ENCODE measurements around the gene PCK2. TPM values are rescaled to one million over a fixed set of nuclear protein-coding genes. Genes with fewer than 3 reads are reported as not detected.

The PCK2 gene
- total RNA-seq, 6 experiments from 2014 or later: 19.9 to 27.6 (median 24.0) TPM

DNA sequence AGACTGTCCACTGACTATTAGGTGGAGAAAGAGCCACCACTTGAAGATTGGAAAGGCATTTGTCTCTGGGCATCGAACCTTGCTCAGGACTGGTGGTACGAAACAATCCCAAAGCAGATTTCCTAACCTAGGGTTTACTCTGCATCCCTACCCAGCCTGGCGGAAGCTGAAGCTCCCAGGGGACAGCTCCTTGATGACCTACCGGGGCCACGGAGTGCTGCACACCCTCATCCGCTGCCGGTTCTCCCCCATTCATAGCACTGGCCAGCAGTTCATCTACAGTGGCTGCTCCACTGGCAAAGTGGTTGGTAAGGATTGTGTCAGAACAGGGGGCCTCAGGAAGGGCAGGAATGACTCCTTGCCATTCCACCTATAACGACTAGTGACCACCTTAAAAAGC lies 27.1 kb downstream of the PCK2 start:
- Mint-ChIP-seq H3K4me3 (no peak overlapping the region), H3K27me3 (ENCODE audit: insufficient read depth) (no peaks in the 10 kb centered on the region; the same call in 1 of the 2 replicates), H3K9me3 (no peaks in the 10 kb centered on the region), H3K4me1 (ENCODE audit: low read depth) (peaks cover 5% of the 10 kb centered on the region), H3K36me3 (ENCODE audit: low read depth) (0 out of 2 replicates have a peak, but pooled peaks cover 6% of the 10 kb centered on the region), H3K27ac (no peak overlapping the region)
- DNase-seq: no peak
- TF ChIP-seq, protein P1, sequence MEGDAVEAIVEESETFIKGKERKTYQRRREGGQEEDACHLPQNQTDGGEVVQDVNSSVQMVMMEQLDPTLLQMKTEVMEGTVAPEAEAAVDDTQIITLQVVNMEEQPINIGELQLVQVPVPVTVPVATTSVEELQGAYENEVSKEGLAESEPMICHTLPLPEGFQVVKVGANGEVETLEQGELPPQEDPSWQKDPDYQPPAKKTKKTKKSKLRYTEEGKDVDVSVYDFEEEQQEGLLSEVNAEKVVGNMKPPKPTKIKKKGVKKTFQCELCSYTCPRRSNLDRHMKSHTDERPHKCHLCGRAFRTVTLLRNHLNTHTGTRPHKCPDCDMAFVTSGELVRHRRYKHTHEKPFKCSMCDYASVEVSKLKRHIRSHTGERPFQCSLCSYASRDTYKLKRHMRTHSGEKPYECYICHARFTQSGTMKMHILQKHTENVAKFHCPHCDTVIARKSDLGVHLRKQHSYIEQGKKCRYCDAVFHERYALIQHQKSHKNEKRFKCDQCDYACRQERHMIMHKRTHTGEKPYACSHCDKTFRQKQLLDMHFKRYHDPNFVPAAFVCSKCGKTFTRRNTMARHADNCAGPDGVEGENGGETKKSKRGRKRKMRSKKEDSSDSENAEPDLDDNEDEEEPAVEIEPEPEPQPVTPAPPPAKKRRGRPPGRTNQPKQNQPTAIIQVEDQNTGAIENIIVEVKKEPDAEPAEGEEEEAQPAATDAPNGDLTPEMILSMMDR (IDR thresholded peaks at IDR 0.05): no peak

DNA sequence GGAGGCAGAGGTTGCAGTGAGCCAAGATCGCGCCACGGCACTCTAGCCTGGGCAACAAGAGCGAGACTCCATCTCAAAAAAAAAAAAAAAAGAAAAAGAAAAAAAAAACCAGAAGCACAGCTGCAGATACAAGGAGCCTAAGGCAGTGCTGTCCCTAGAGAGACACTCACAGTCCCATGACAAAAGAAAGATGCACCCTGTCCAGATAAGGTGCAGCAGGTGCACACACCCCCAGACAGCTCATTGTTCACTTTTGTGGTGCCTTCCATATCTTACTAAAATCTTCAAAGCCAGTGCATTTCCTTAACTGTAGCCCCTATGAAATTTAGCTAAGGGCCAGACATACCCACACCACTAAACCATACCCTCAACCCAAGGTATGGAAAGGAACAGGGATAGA lies 28.3 kb downstream of the PCK2 start:
- Mint-ChIP-seq H3K4me1 (ENCODE audit: low read depth) (no peaks in the 10 kb centered on the region), H3K27me3 (ENCODE audit: insufficient read depth) (no peaks in the 10 kb centered on the region; the same call in 1 of the 2 replicates), H3K4me3 (no peak overlapping the region), H3K9me3 (no peaks in the 10 kb centered on the region), H3K36me3 (ENCODE audit: low read depth) (no peaks in the 10 kb centered on the region), H3K27ac (no peak overlapping the region)
- no peak for DNase-seq
- TF ChIP-seq, protein P1 (IDR thresholded peaks at IDR 0.05): no peak

DNA sequence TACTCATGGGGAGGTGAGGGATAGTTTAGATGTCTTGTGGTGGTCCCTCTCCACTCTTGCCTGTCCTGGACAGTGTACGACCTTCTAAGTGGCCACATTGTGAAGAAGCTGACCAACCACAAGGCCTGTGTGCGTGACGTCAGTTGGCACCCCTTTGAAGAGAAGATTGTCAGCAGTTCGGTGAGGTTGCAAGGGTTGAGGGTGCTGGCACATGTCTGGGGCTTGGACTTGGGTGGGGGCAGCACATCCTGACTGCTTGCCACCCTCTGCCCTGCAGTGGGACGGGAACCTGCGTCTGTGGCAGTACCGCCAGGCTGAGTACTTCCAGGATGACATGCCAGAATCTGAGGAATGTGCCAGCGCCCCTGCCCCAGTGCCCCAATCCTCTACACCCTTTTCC lies 28.8 kb downstream of the PCK2 start:
- TF ChIP-seq, protein P1 (IDR thresholded peaks at IDR 0.05): no peak
- Mint-ChIP-seq H3K9me3 (no peaks in the 10 kb centered on the region), H3K4me3 (no peak overlapping the region), H3K27me3 (ENCODE audit: insufficient read depth) (no peaks in the 10 kb centered on the region; the same call in 1 of the 2 replicates), H3K4me1 (ENCODE audit: low read depth) (no peaks in the 10 kb centered on the region), H3K36me3 (ENCODE audit: low read depth) (no peaks in the 10 kb centered on the region), H3K27ac (no peak overlapping the region)
- no peak for DNase-seq

DNA sequence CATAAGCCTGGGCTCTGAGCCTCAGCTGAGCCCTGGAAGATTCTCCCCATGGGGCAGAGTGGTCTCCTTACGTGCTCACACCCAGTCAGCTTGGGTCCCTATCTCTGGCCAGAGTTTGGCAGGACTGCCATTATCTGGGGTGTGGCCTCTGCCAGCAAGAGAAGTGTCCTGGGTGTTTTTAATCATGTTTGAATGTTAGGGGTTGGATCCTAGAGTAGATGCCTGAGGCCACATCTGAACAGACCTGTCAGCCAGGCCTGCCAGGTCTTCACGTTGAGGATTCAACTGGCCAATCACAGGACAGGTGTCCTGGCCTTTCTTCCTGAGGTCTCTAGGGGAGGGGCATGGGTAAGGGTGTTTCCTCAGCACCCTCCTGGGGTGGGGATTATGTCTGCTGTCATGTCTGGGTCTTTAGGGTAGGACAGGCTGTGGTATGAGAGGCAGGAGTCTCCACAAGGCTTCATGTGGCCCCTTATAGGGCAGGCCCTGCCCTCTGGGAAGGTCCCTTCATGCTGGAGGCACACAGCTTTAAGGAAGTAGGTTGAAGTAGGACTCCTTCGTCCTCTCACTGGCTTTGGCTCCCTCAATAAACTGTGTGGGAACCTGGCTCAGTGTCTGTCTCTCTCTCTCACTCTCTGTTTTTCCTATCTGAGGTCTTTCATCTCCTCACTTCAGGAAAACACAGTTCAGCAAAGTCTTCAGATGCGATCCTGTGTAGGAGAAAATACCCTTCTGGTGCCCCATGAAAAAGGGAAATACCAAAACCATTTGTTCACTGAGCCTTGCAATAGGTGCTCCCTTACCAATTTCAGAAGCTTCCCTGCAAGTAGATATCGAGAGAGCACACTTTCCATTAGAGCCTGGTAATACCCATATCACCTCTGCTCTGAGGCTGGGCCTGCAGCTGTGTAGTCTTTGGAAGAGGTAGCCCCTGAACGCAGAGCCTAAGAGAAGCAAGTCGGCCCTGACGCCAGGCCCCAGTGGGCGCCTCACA lies 29.6 kb downstream of the PCK2 start:
- Mint-ChIP-seq H3K9me3 (no peaks in the 10 kb centered on the region), H3K4me3 (no peak overlapping the region; the same call in 1 of the 2 replicates), H3K4me1 (ENCODE audit: low read depth) (no peaks in the 10 kb centered on the region), H3K36me3 (ENCODE audit: low read depth) (no peaks in the 10 kb centered on the region), H3K27me3 (ENCODE audit: insufficient read depth) (no peaks in the 10 kb centered on the region; the same call in 1 of the 2 replicates), H3K27ac (no peak overlapping the region)
- TF ChIP-seq, protein P1 (IDR thresholded peaks at IDR 0.05): no peak
- DNase-seq: no peak

DNA sequence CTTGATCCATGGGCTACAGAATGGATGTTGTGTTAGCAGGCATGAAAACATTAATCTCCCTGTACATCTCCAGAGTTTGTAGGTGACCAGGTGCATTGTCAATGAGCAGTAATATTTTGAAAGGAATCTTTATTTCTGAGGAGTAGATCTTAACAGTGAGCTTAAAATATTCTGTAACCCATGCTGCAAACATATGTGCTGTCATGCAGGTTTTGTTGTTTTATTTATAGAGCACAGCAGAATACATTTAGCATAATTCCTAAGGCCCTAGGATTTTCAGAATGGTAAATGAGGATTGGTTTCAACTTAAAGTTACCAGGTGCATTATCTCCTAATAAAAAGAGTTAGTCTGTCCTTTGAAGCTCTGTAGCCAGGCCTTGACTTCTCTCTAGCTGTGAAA lies 32.8 kb downstream of the PCK2 start:
- no peaks in the 10 kb centered on the region for H3K9me3 Mint-ChIP-seq
- no peaks in the 10 kb centered on the region for H3K36me3 Mint-ChIP-seq (ENCODE audit: low read depth)
- H3K27me3 Mint-ChIP-seq (ENCODE audit: insufficient read depth): peaks cover 3% of the 10 kb centered on the region; the same call in 1 of the 2 replicates
- no peak for DNase-seq
- TF ChIP-seq, protein P1 (IDR thresholded peaks at IDR 0.05): no peak
- H3K4me1 Mint-ChIP-seq (ENCODE audit: low read depth): no peaks in the 10 kb centered on the region
- H3K4me3 Mint-ChIP-seq: no peak overlapping the region
- no peak overlapping the region for H3K27ac Mint-ChIP-seq
